GM12878 (cell line): ENCODE measurements around the gene PKP2. TPM values are rescaled to one million over a fixed set of nuclear protein-coding genes. Genes with fewer than 3 reads are reported as not detected.

Experiments
- ATAC-seq: fragments of 200-7000 bp; cut with Tn5 transposase; 3 replicates; pipeline ENCODE4 v1.9.1; 2020; ENCODE audit warnings: mild to moderate bottlenecking, moderate library complexity
- BruUV-seq: library from RNA; stranded (reverse); fragments of 400-500 nt; replicated peaks from 2 replicates; lab custom pipeline; 2021; lab: Mats Ljungman, UMichigan
- CTCF ChIA-PET: fragments of 300-600 bp; sonication (Branson Sonifier 250); formaldehyde crosslinking; extraction: SDS; loops from one replicate; lab custom pipeline; 2021; ENCODE audit warnings: inconsistent platforms; lab: Yijun Ruan, JAX
- POLR2A ChIA-PET: fragments of 350-600 bp; formaldehyde crosslinking; extraction: SDS; loops from one replicate; lab custom pipeline; 2021; ENCODE audit warnings: inconsistent platforms; lab: Charles Lee
- RAD21 ChIA-PET: fragments of 300-600 bp; sonication (Branson Sonifier 250); formaldehyde crosslinking; loops from one replicate; lab custom pipeline; 2023; ENCODE audit warnings: antibody characterized with exemption; ENCODE audit not compliant: unreplicated experiment; lab: Charles Lee
- SMC1A ChIA-PET: fragments of 300-600 bp; sonication (Branson Sonifier 250); formaldehyde crosslinking; loops from one replicate; lab custom pipeline; 2023; ENCODE audit not compliant: unreplicated experiment, uncharacterized antibody; lab: Charles Lee
- DNase-seq: peaks from one replicate; pipeline ENCODE4 v3.0.0-alpha.2; 2011; ENCODE audit warnings: low read depth, low spot score
- FAIRE-seq: peaks from 3 replicates; lab custom pipeline; 2011; peaks lifted over from hg19 to GRCh38; lab: Jason Lieb, UNC
- H2AFZ ChIP-seq: 2 replicates; pipeline ENCODE4 v1.6.0; 2011; ENCODE audit warnings: low read depth, low read length, control low read depth; ENCODE audit not compliant: control insufficient read depth
- H3K27ac ChIP-seq: 2 replicates; pipeline ENCODE4 v1.5.1; 2011; ENCODE audit warnings: control low read depth; ENCODE audit not compliant: control insufficient read depth, insufficient read depth
- H3K27me3 ChIP-seq, 2 experiments: replicated peaks in 1 of 2; 2 replicates each; pipeline versions ENCODE4 v1.6.0 to v1.6.1; 2011; ENCODE audit warnings: low read length in 1 of 2; ENCODE audit not compliant: control insufficient read depth in 2 of 2, insufficient read depth in 2 of 2
- H3K36me3 ChIP-seq, 2 experiments: 2 replicates each; pipeline ENCODE4 v1.5.1; 2011; ENCODE audit warnings: low read length in 1 of 2; ENCODE audit not compliant: control insufficient read depth in 2 of 2, insufficient read depth in 2 of 2
- H3K4me1 ChIP-seq: 2 replicates; pipeline ENCODE4 v1.6.1; 2011; ENCODE audit warnings: mild to moderate bottlenecking, low read length, moderate library complexity, mixed read lengths; ENCODE audit not compliant: control insufficient read depth, insufficient read depth
- H3K4me2 ChIP-seq: 2 replicates; pipeline ENCODE4 v1.6.0; 2011; ENCODE audit warnings: control low read depth; ENCODE audit not compliant: control insufficient read depth, insufficient read depth
- H3K4me3 ChIP-seq: fragments of 200-600 bp; sonication (generic); 2 replicates; pipeline ENCODE4 v1.5.1; 2016
- H3K79me2 ChIP-seq: 2 replicates; pipeline ENCODE4 v1.6.0; 2011; ENCODE audit warnings: low read length; ENCODE audit not compliant: control insufficient read depth, insufficient read depth
- H3K9ac ChIP-seq: 2 replicates; pipeline ENCODE4 v1.8.0; 2011; ENCODE audit warnings: low read length, control low read depth, mixed read lengths; ENCODE audit not compliant: control insufficient read depth, insufficient read depth
- H3K9me3 ChIP-seq: replicated peaks from 3 replicates; pipeline ENCODE4 v1.5.1; 2011; ENCODE audit warnings: mild to moderate bottlenecking, low read length; ENCODE audit not compliant: control insufficient read depth, insufficient read depth
- H4K20me1 ChIP-seq: 2 replicates; pipeline ENCODE4 v1.6.0; 2011; ENCODE audit not compliant: control insufficient read depth, insufficient read depth
- BACH1 ChIP-seq: fragments of 450-650 bp; IDR thresholded peaks from 2 replicates; pipeline ENCODE4 v1.6.1; 2017; ENCODE audit warnings: mild to moderate bottlenecking, borderline replicate concordance
- BCL3 ChIP-seq: IDR thresholded peaks from 2 replicates; pipeline ENCODE4 v1.6.1; 2011; ENCODE audit warnings: borderline replicate concordance, low read depth, mild to moderate bottlenecking, moderate library complexity, low read length; ENCODE audit not compliant: insufficient read depth, poor library complexity, severe bottlenecking
- BHLHE40 ChIP-seq, 2 experiments: fragments of 450-650 bp in 1 of 2; IDR thresholded peaks; 2 replicates each; pipeline ENCODE4 v1.6.1; 2011 to 2017; ENCODE audit warnings: low read depth in 2 of 2, borderline replicate concordance in 1 of 2, improper control_type of control experiment in 1 of 2, low read length in 1 of 2, mild to moderate bottlenecking in 1 of 2
- ESRRA ChIP-seq: IDR thresholded peaks from 2 replicates; pipeline ENCODE4 v1.6.1; 2012; ENCODE audit warnings: mild to moderate bottlenecking, low read length, improper control_type of control experiment
- IRF3 ChIP-seq: fragments of 450-650 bp; IDR thresholded peaks from 2 replicates; pipeline ENCODE4 v1.6.1; 2014; ENCODE audit warnings: mild to moderate bottlenecking
- IRF4 ChIP-seq: IDR thresholded peaks from 2 replicates; pipeline ENCODE4 v1.6.1; 2011; ENCODE audit warnings: low read depth, low read length
- LARP7 ChIP-seq: fragments of 450-650 bp; IDR thresholded peaks from 2 replicates; pipeline ENCODE4 v1.6.1; 2017; ENCODE audit warnings: mild to moderate bottlenecking
- MEF2B ChIP-seq: fragments of 450-650 bp; IDR thresholded peaks from 2 replicates; pipeline ENCODE4 v1.6.1; 2018; ENCODE audit warnings: mild to moderate bottlenecking, moderate library complexity; ENCODE audit not compliant: partially characterized antibody, poor library complexity, severe bottlenecking
- NFIC ChIP-seq: IDR thresholded peaks from 2 replicates; pipeline ENCODE4 v1.6.1; 2012; ENCODE audit warnings: low read depth, mild to moderate bottlenecking, inconsistent platforms, low read length, moderate library complexity
- PKNOX1 ChIP-seq: fragments of 450-650 bp; IDR thresholded peaks from 2 replicates; pipeline ENCODE4 v1.6.1; 2016; ENCODE audit warnings: mild to moderate bottlenecking
- PML ChIP-seq: IDR thresholded peaks from 2 replicates; pipeline ENCODE4 v1.6.1; 2012; ENCODE audit warnings: low read length, inconsistent platforms
- POU2F2 ChIP-seq: IDR thresholded peaks from 3 replicates; pipeline ENCODE4 v1.6.1; 2011; ENCODE audit warnings: low read depth, mild to moderate bottlenecking, low read length, borderline replicate concordance
- RBBP5 ChIP-seq: fragments of 200-600 bp; sonication (generic); conservative IDR thresholded peaks from 2 replicates; pipeline ENCODE4 v1.6.1; 2016
- SPI1 ChIP-seq: IDR thresholded peaks from 2 replicates; pipeline ENCODE4 v1.6.1; 2011; ENCODE audit warnings: low read depth, mild to moderate bottlenecking, low read length, moderate library complexity, borderline replicate concordance; ENCODE audit not compliant: insufficient read depth
- SREBF1 ChIP-seq: IDR thresholded peaks from 2 replicates; pipeline ENCODE4 v1.6.1; 2012; ENCODE audit warnings: mild to moderate bottlenecking, low read length
- SUPT20H ChIP-seq: IDR thresholded peaks from 2 replicates; pipeline ENCODE4 v1.6.1; 2011; ENCODE audit warnings: low read depth, mild to moderate bottlenecking, low read length, moderate library complexity, borderline replicate concordance; ENCODE audit not compliant: control insufficient read depth
- YY1 ChIP-seq: IDR thresholded peaks from 2 replicates; pipeline ENCODE4 v1.6.1; 2011; ENCODE audit warnings: low read depth, mild to moderate bottlenecking, low read length
- ZNF687 ChIP-seq: fragments of 450-650 bp; IDR thresholded peaks from 2 replicates; pipeline ENCODE4 v1.6.1; 2017; ENCODE audit warnings: mild to moderate bottlenecking, moderate library complexity
- ZSCAN29 ChIP-seq: fragments of 450-650 bp; IDR thresholded peaks from 2 replicates; pipeline ENCODE4 v1.6.1; 2017; ENCODE audit warnings: mild to moderate bottlenecking, moderate library complexity
- in situ Hi-C: fragments of 300-500 bp; cut with MboI; formaldehyde crosslinking; loops from 9 replicates; pipeline ENCODE4 v1.14.3; 2018; ENCODE audit warnings: mixed read lengths
- intact Hi-C: fragments of 100-400 bp; cut with micrococcal nuclease; formaldehyde crosslinking; loops from one replicate; pipeline ENCODE4 v1.14.2; 2022; ENCODE audit not compliant: unreplicated experiment
- polyA plus RNA-seq, 11 experiments: library from polyadenylated mRNA; depleted of rRNA in 4 of 11; unstranded in 6 of 11; stranded (reverse) in 5 of 11; fragments of >200 nt; fragmentation: Nextera tagmentation in 4 of 11; fragmentation: Illumina TruSeq in 1 of 11; extraction: Ambion mirVana in 4 of 11; extraction: Trizol in 1 of 11; gene quantifications; 1 replicate in 1 of 11; 2 replicates in 10 of 11; pipeline versions ENCODE4 v1.2.1 to v1.2.3, GENCODE V29; 2011 to 2016; ENCODE audit warnings: inconsistent platforms in 2 of 11, missing spikeins in 2 of 11, low read depth in 1 of 11
- total RNA-seq, 4 experiments: library from RNA; depleted of rRNA in 3 of 4; stranded (reverse); fragments of >200 nt in 3 of 4; fragmentation: Illumina TruSeq in 1 of 4; extraction: Trizol in 1 of 4; gene quantifications; 2 replicates each; pipeline versions ENCODE4 v1.2.1 to v1.2.3, GENCODE V29; 2013 to 2021

The PKP2 gene
- total and polyA plus RNA-seq, 10 of the 15 experiments (the other 5 are each of a cell fraction or from before 2014, with no cell fraction given), result 0.02 to 4.1 (median 0.07) TPM; not detected in 4

- intact Hi-C loops (no loop called here), in situ Hi-C loops (no loop called here)
- FAIRE-seq (no peak), DNase-seq (no peak), ATAC-seq (no peak)
- Histone ChIP-seq H3K4me2 (no peak overlapping the region), H3K79me2 (no peaks in the 10 kb centered on the region), H3K9ac (no peak overlapping the region), H2AFZ (no peak overlapping the region), H3K36me3 (no peaks in the 10 kb centered on the region), H4K20me1 (no peaks in the 10 kb centered on the region), H3K4me3 (no peak overlapping the region), H3K4me1 (no peaks in the 10 kb centered on the region), H3K27ac (no peak overlapping the region), H3K27me3 (no peaks in the 10 kb centered on the region), H3K9me3 (no peaks in the 10 kb centered on the region)
- BruUV-seq, result no TSS peak
- ChIA-PET SMC1A (interaction anchor here (1.0 kb wide), 1 partner anchor 12 kb away, joined by 3 read pairs; no protein-coding TSS in a partner anchor), RAD21 (no interaction called here), POLR2A (no interaction called here), CTCF (interaction anchor here (0.6 kb wide), 1 partner anchor 65 kb away, joined by 3 read pairs; no protein-coding TSS in a partner anchor)
- TF ChIP-seq BHLHE40 (IDR thresholded peaks at IDR 0.05; ENCODE audit: borderline replicate concordance in 1 of 2, low read depth in 2 of 2, low read length in 1 of 2) (no peak), IRF4 (no peak), ZNF687 (no peak), ZSCAN29 (no peak), LARP7 (no peak), PKNOX1 (no peak), SPI1 (no peak), ESRRA (no peak), SREBF1 (no peak), PML (no peak), RBBP5 (no peak), MEF2B (no peak), NFIC (no peak), YY1 (no peak), POU2F2 (no peak), IRF3 (no peak), BACH1 (no peak), SUPT20H (no peak), BCL3 (no peak)
Measured at GRCh38 chr12:32860192-32860591, 36.4 kb downstream of the PKP2 start.
